ENCODE measurements around the gene TTYH2.

DNA sequence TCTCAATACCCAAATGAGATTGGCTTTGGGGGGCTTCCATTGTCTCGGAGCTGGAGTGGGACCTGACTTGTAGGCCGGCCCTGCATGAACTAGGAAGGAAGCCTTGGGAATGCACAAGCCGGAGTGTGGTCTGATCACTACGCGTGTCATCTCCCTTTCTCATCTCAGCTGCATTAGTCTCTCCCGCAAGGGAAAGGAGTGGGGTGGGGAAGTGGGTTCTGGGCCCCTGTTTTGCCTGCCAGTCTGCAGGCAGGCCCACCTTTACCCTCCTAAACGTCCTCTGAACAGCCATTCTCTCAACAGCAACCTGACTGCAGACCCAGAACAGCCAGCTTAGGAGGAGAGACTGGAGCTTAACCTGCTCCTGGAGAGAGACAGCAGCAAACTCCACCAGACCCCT is 49.2 kb downstream of the TTYH2 start:
- TF ChIP-seq, protein P1, sequence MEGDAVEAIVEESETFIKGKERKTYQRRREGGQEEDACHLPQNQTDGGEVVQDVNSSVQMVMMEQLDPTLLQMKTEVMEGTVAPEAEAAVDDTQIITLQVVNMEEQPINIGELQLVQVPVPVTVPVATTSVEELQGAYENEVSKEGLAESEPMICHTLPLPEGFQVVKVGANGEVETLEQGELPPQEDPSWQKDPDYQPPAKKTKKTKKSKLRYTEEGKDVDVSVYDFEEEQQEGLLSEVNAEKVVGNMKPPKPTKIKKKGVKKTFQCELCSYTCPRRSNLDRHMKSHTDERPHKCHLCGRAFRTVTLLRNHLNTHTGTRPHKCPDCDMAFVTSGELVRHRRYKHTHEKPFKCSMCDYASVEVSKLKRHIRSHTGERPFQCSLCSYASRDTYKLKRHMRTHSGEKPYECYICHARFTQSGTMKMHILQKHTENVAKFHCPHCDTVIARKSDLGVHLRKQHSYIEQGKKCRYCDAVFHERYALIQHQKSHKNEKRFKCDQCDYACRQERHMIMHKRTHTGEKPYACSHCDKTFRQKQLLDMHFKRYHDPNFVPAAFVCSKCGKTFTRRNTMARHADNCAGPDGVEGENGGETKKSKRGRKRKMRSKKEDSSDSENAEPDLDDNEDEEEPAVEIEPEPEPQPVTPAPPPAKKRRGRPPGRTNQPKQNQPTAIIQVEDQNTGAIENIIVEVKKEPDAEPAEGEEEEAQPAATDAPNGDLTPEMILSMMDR (IDR thresholded peaks at IDR 0.05) = no peak
- no peak for TF ChIP-seq POLR2A (IDR thresholded peaks at IDR 0.05)

All from uterus (tissue), 2 donors.